ENCODE results near the gene SOCS7.

- TF ChIP-seq POLR2A (IDR thresholded peaks at IDR 0.05) (no peak), CTCF (IDR thresholded peaks at IDR 0.05) (no peak), POLR2AphosphoS5 (IDR thresholded peaks at IDR 0.05; ENCODE audit: insufficient read depth in 1 of 2, low read depth in 1 of 2) (no peak)
These were observed 8.6 kb upstream of the SOCS7 start for GRCh38 chr17:38342886-38343607.
